SK-MEL-5 (cell line): ENCODE measurements around the gene ZBTB20. TPM values are rescaled to one million over a fixed set of nuclear protein-coding genes. Genes with fewer than 3 reads are reported as not detected.

Experiments used
- DNase-seq: peaks from one replicate; pipeline ENCODE4 v3.0.0-alpha.2; 2016; ENCODE audit warnings: low read depth, low spot score
- in situ Hi-C: cut with HindIII; loops from 2 replicates; pipeline ENCODE4 v1.10.0; 2016; ENCODE audit warnings: low sequenced_read_pairs, high pct_unique_total_duplicates, low pct_unique_long_range_greater_than_20kb
- total RNA-seq: library from RNA; depleted of rRNA; stranded (reverse); fragments of >200 nt; shearing (Covaris generic); gene quantifications from 2 replicates; pipeline ENCODE4 v1.2.3, GENCODE V29; 2014

The ZBTB20 gene
- total RNA-seq, 1 experiment from 2014 or later: 2.9 TPM

- no peak for DNase-seq
- in situ Hi-C loops: no loop called here
Observed at GRCh38 chr3:115071166-115071565, 75.9 kb downstream of the ZBTB20 start.

- in situ Hi-C loops: no loop called here
- DNase-seq: no peak
Observed at GRCh38 chr3:115068799-115069198, 78.3 kb downstream of the ZBTB20 start.

- DNase-seq: no peak
- in situ Hi-C loops: no loop called here
Observed at GRCh38 chr3:115062412-115062956, 84.6 kb downstream of the ZBTB20 start.

GRCh38 chr3:115062009-115062408, 85.1 kb downstream of the ZBTB20 start:
- in situ Hi-C loops: no loop called here
- DNase-seq: peak; percentile 68

- DNase-seq: peak; percentile 9
- in situ Hi-C loops: no loop called here
Observed at GRCh38 chr3:115052906-115053305, 94.2 kb downstream of the ZBTB20 start.

- in situ Hi-C loops: no loop called here
- no peak for DNase-seq
Observed at GRCh38 chr3:115042351-115042750, 104.7 kb downstream of the ZBTB20 start.

- DNase-seq: peak; percentile 61
- in situ Hi-C loops: no loop called here
Observed at GRCh38 chr3:115040673-115041286, 106.3 kb downstream of the ZBTB20 start.

GRCh38 chr3:115040246-115040645, 106.8 kb downstream of the ZBTB20 start:
- in situ Hi-C loops: no loop called here
- DNase-seq: no peak

- in situ Hi-C loops: no loop called here
- no peak for DNase-seq
Observed at GRCh38 chr3:115038817-115039216, 108.3 kb downstream of the ZBTB20 start.

GRCh38 chr3:115022835-115023398, 124.2 kb downstream of the ZBTB20 start:
- DNase-seq: no peak

GRCh38 chr3:115022199-115022598, 124.9 kb downstream of the ZBTB20 start:
- DNase-seq: no peak
- in situ Hi-C loops: no loop called here

More at GRCh38 chr3:115022835-115023398, 124.2 kb downstream of the ZBTB20 start:
- in situ Hi-C loops: no loop called here

GRCh38 chr3:115021061-115021460, 126.0 kb downstream of the ZBTB20 start:
- DNase-seq: no peak
- in situ Hi-C loops: no loop called here

GRCh38 chr3:115019900-115020299, 127.2 kb downstream of the ZBTB20 start:
- no peak for DNase-seq
- in situ Hi-C loops: no loop called here

GRCh38 chr3:115018694-115019093, 128.4 kb downstream of the ZBTB20 start:
- in situ Hi-C loops: no loop called here
- DNase-seq: no peak

GRCh38 chr3:115007966-115008365, 139.1 kb downstream of the ZBTB20 start:
- no peak for DNase-seq
- in situ Hi-C loops: no loop called here

- no peak for DNase-seq
- in situ Hi-C loops: no loop called here
Observed at GRCh38 chr3:115004201-115005140, 142.6 kb downstream of the ZBTB20 start.

- in situ Hi-C loops: no loop called here
- DNase-seq: no peak
Observed at GRCh38 chr3:114998971-114999579, 148.0 kb downstream of the ZBTB20 start.
